Neural cell (in vitro differentiated cells): ENCODE measurements around the gene CAPS.
"Not testable (repeated sequence)": the region's sequence is repeated elsewhere in the genome, so short reads cannot be mapped to it uniquely, and the experiment has no call there.

Source experiments
- CTCF ChIP-seq: fragments of 450-650 bp; IDR thresholded peaks from 2 replicates; pipeline ENCODE4 v1.5.1; 2014; ENCODE audit warnings: antibody characterized with exemption, mild to moderate bottlenecking, moderate library complexity; ENCODE audit not compliant: poor library complexity, severe bottlenecking
- EZH2 ChIP-seq: fragments of 200-600, 300-800 bp; shearing (Covaris generic), sonication (generic); IDR thresholded peaks from 2 replicates; pipeline ENCODE4 v1.6.1; 2014; ENCODE audit warnings: antibody characterized with exemption, low read length, borderline replicate concordance, mild to moderate bottlenecking; ENCODE audit not compliant: insufficient read depth, poor library complexity, severe bottlenecking
- MXI1 ChIP-seq: fragments of 450-650 bp; conservative IDR thresholded peaks from 2 replicates; pipeline ENCODE4 v1.6.1; 2014; ENCODE audit warnings: antibody characterized with exemption, mild to moderate bottlenecking; ENCODE audit not compliant: poor library complexity, severe bottlenecking
- POLR2AphosphoS5 ChIP-seq: IDR thresholded peaks from 2 replicates; pipeline ENCODE4 v1.6.1; 2012
- RAD21 ChIP-seq: fragments of 450-650 bp; conservative IDR thresholded peaks from 2 replicates; pipeline ENCODE4 v1.6.1; 2014; ENCODE audit warnings: antibody characterized with exemption, mild to moderate bottlenecking, moderate library complexity
- REST ChIP-seq: IDR thresholded peaks from 2 replicates; pipeline ENCODE4 v1.6.1; 2012; ENCODE audit warnings: borderline replicate concordance
- TAF1 ChIP-seq: IDR thresholded peaks from 2 replicates; pipeline ENCODE4 v1.6.1; 2012; ENCODE audit warnings: low read depth

- TF ChIP-seq CTCF, EZH2, POLR2AphosphoS5, TAF1, RAD21, MXI1, REST: not testable (repeated sequence)
These were observed 49.2 kb downstream of the CAPS start for GRCh38 chr19:5963259-5963658.
